ENCODE results near the gene PRKD3. TPM values are rescaled to one million over a fixed set of nuclear protein-coding genes. Genes with fewer than 3 reads are reported as not detected.

PRKD3 gene
- 70.6 and 102 TPM in 2 replicates for total RNA-seq (2014; rRNA removed; shearing (Covaris generic))

- peak; percentile 88 for DNase-seq (ENCODE audit: low read depth)
Measured at GRCh38 chr2:37324786-37325624, at the start of gene PRKD3. TSS of gene PRKD3 (minus strand) at chr2:37324833. CDS start at chr2:37316524, 8,309 bp downstream.

- no peak for DNase-seq (ENCODE audit: low read depth)
Measured at GRCh38 chr2:37372000-37372399, 47.4 kb upstream of the PRKD3 start.

- no peak for DNase-seq (ENCODE audit: low read depth)
Measured at GRCh38 chr2:37370666-37371065, 46.0 kb upstream of the PRKD3 start.

- no peak for DNase-seq (ENCODE audit: low read depth)
Measured at GRCh38 chr2:37367984-37368383, 43.4 kb upstream of the PRKD3 start.

GRCh38 chr2:37367310-37367709 lies 42.7 kb upstream of the PRKD3 start:
- DNase-seq (ENCODE audit: low read depth), result no peak

GRCh38 chr2:37366773-37367172 lies 42.1 kb upstream of the PRKD3 start:
- DNase-seq (ENCODE audit: low read depth), result no peak

GRCh38 chr2:37365669-37366068 lies 41.0 kb upstream of the PRKD3 start:
- DNase-seq (ENCODE audit: low read depth), result peak; percentile 61

- no peak for DNase-seq (ENCODE audit: low read depth)
Measured at GRCh38 chr2:37364351-37364750, 39.7 kb upstream of the PRKD3 start.

GRCh38 chr2:37361994-37362698 lies 37.5 kb upstream of the PRKD3 start:
- DNase-seq (ENCODE audit: low read depth), result no peak

GRCh38 chr2:37361216-37361815 lies 36.7 kb upstream of the PRKD3 start:
- no peak for DNase-seq (ENCODE audit: low read depth)

- no peak for DNase-seq (ENCODE audit: low read depth)
Measured at GRCh38 chr2:37358466-37358865, 33.8 kb upstream of the PRKD3 start.

GRCh38 chr2:37357530-37357929 lies 32.9 kb upstream of the PRKD3 start:
- DNase-seq (ENCODE audit: low read depth), result no peak

- DNase-seq (ENCODE audit: low read depth), result no peak
Measured at GRCh38 chr2:37357069-37357468, 32.4 kb upstream of the PRKD3 start.

GRCh38 chr2:37356299-37356698 lies 31.7 kb upstream of the PRKD3 start:
- DNase-seq (ENCODE audit: low read depth), result no peak

- no peak for DNase-seq (ENCODE audit: low read depth)
Measured at GRCh38 chr2:37355735-37356134, 31.1 kb upstream of the PRKD3 start.

GRCh38 chr2:37354531-37354930 lies 29.9 kb upstream of the PRKD3 start:
- DNase-seq (ENCODE audit: low read depth), result no peak

GRCh38 chr2:37350034-37350433 lies 25.4 kb upstream of the PRKD3 start:
- peak; percentile 74 for DNase-seq (ENCODE audit: low read depth)

- DNase-seq (ENCODE audit: low read depth), result no peak
Measured at GRCh38 chr2:37349231-37349860, 24.7 kb upstream of the PRKD3 start.

GRCh38 chr2:37348155-37348554 lies 23.5 kb upstream of the PRKD3 start:
- DNase-seq (ENCODE audit: low read depth), result no peak

- DNase-seq (ENCODE audit: low read depth), result peak; percentile 86
Measured at GRCh38 chr2:37344453-37345361, 20.1 kb upstream of the PRKD3 start, which contains the start of gene QPCT. TSS of gene QPCT (plus strand) at chr2:37344630. CDS start at chr2:37344732, 102 bp downstream.
